GM21367 (cell line): ENCODE measurements around the gene FN1.
"Not testable (repeated sequence)": the region's sequence is repeated elsewhere in the genome, so short reads cannot be mapped to it uniquely, and the experiment has no call there.

ENCODE experiments used
- ATAC-seq: cut with Tn5 transposase; IDR thresholded peaks from one replicate; pipeline ENCODE4 v1.9.1; 2021; ENCODE audit not compliant: unreplicated experiment

Gene FN1

DNA sequence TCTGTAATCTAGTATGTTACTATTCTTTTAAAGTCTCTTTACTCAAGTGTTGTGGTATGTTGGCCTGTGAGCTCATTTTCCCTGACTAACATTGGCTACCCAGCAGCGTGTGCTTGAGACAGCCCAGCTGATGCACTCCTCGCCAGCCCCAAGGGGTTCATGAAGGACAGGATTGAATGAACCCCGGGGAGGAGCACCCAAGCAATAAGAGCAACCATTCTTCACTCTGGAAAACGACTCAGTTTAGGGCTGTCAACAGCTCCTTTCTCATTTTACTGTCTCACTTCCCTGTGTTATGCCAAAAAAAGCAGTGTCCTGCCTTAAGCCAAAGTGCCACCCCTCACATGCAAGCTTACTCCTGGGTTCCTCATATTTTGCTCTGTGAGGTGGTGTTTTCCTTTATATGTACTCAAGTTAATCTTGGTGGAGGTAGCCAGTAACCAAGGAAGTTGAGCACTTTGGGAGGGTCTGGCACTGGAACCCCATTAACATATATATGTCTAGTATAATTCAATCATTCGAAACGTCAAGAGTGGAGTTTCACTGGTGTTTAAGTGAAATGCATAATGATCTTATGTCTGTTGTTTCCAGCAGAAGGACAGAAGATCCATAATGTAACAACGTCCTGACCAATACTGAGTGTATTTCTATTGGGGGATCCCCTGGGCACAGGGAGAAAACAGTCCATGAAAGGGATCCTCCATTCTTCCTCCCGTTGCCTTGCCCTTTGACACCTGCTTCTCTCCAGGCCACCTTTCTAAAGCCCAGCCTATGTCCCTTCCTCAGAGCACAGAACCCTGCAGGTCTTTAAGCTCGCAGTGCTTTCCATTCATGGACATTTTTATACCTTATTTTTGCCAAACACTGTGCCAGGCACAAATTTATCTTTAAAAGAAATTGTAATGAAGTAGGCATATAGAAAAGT is 80.8 kb downstream of the FN1 start:
- ATAC-seq = no peak

DNA sequence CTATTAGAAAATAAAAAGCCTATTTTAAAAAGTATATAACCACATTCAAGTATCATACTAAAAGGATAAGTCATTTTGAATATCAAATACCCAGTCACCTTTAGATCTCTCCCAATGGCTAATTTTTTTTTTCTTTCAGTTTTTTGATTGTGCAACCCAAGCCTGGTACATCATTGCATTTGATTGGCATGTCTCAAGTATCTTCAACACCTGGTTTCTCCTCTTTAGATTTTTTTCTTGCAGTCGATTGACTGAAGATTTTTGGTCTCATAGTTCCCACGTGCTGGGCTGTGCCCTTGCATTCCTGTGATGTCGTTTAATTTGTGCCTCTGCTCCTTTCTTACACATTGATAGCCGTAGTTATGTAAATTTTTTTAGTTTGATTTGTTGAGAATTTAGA is 83.3 kb downstream of the FN1 start:
- ATAC-seq = no peak

DNA sequence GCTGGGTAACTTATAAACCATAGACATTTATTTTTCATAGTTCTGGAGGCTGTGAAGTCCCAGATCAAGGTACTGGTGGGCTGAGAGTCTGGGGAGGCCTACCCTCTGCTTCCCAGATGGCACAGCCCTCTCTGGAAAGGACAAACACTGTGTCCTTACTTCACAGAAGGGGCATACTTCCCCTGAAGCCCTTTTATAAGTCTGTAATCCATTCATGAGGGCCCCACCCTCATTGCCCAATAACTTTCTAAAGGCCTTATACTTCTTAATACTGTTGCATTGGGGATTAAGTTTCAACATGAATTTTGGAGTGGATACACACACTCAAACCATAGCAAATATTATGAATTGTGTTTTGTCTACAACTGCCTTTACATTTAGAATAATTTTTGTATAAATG is 88.0 kb downstream of the FN1 start:
- no peak for ATAC-seq

DNA sequence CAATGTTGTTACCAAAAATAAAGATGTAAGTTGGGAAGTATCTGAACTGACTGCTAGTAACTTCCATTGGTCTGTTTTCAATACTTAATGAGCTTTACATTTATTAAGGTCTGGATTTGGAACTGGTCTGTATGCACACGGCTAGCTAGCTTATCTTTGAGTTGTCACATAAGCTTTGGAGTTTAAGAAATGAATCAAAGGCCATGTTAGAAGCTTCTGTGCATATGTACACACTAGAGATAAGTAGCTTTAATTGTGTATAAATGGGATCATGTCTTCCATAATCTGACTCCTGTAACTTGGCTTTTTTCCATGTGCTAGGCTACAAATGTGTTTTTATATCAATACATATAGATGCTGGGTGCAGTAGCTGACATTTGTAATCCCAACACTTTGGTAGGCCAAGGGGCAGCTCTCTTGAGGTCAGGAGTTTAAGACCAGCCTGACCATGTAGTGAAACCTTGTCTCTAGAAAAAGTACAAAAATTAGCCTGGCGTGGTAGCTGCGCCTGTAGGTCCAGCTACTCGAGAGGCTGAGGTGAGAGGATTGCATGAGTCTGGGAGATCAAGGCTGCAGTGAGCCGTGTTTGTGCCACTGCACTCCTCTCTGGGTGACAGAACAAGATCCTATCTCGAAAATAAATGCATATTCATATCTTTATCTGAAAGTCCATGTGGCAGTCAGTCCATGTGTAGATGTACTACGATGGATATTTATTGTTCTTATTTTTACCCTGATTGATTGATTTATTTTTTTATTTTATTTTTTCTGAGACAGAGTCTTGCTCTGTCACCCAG is 96.8 kb downstream of the FN1 start:
- no peak for ATAC-seq

DNA sequence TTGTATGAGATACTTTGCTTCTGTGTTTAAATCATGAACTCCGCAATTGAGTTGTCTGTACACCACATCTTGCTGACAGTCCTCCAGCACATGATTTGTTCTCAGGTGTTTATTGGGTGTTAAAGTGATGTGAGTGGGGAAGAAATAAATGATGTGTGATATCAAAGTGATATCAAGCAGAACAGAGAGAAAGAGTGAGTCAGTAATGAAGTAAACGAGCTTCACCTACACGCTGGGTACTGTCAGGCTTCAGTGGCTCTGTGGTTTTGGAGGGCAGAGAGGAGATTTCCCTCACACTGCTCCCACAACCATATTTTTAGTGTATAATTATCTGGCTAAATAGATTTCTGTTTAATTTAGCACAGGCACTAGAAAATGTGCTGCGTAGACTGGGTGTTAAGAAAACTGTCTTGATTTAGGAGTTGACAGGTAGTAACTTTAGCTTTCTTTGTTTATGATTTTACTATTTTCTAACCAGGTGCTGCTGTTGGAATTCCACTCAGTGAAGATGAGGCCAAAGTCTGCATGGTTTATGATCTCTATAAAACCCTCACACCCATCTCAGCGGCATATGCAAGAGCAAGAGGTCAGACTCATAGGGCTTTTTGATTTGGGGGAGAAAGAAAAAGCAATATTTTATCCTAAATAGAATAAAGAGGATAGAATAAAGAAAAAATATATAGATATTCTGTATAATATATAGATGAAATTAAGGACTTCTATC is 102.8 kb downstream of the FN1 start:
- ATAC-seq = peak; percentile 86

DNA sequence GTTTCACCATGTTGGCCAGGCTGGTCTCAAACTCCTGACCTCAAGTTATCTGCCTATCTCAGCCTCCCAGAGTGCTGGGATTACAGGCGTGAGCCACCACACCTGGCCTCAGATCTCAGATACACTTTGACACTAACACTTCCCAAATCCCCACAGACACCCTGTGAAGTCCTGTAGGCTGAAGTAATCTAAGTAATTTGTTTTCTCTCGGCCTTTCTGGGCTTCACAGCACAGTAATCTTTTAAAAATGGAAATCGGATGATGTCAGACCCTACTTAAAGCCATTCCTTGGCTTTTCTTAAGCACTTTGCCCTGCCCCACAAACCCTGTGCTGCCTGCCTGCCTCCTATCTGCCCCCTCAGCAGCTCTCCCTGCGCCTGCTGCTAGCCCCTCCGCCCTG is 107.8 kb downstream of the FN1 start:
- ATAC-seq = no peak

DNA sequence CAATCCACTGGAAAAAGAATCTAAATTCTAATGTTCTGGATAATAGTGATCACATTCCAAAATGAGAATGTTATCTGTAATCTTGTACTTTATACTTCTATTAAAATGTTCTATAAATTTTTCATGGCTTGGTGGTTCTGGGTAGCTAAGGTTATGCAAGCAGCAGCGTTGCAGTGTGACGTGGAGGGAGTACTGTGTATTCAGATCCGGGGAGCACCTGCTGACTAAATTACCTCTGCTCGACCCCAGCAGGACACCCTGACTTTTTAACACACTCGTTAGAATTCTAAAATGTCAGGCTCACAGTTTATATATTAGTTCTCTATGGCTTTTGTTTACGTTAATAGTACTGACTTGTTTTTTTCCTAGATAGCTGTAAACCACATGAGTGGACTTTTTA is 111.1 kb downstream of the FN1 start:
- no peak for ATAC-seq

DNA sequence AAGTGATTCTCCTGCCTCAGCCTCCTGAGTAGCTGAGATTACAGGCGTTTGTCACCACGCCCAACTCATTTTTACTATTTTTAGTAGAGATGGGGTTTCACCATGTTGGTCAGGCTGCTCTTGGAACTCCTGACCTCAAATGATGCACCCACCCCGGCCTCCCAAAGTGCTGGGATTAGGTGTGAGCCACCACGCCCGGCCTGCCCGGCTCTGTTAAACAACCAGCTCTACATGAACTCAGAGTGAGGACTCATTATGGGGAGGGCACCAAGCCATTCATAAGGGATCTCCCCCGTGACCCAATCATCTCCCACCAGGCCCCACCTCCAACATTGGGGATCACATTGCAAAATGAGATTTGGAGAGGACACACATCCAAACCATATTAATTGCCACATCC is 115.2 kb downstream of the FN1 start:
- no peak for ATAC-seq

DNA sequence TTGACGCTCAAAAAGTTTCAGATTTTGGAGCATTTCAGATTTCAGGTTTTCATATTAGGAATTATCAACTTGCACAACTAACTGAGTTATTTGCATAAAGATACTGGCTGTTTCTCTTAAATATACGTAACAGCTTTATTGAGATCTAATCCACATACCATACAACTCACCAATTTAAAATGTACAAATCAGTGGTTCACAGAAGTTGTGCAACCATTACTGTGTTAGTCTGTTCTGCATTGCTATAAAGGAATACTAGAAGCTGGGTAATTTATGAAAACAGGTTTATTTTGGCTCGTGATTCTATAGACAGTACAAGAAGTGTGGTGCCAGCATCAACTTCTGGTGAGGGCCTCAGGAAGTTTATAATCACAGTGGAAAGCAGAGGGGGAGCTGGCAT is 115.8 kb downstream of the FN1 start:
- no peak for ATAC-seq

DNA sequence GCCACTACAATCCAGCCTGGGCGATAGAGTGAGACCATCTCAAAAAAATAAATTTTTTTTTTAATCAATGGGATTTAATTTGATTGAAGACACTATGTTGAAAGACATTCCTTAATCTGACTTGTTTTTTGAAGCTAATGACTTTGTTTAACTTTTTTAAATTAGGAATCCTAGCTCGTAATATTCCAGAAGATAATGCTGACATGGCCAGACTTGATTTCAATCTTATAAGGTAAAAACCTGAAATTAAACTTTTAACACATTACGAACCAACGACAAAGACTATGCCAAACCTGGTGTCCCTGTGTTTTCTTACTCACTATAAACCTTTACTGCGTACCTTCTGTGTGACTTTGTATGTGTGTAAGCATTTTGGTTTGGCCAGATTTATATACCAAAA is 116.4 kb downstream of the FN1 start:
- no peak for ATAC-seq

DNA sequence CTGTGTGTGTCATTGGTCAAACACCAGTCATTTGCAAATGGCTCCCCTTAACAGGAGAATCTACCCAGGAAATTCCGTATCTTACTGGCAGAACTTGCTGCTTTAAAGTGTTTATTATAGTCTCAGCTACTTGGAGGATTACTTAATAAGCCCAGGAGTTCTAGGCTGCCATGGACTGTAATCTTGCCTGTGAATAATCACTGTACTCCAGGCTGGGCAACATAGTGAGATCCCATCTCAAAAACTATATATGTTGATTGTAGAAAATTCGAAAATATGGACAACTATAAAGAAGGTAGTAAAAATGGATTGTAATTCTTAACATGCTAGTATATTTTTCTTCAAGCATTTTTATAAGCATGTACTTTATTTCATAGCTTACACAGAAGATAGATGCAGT is 119.5 kb downstream of the FN1 start:
- no peak for ATAC-seq

DNA sequence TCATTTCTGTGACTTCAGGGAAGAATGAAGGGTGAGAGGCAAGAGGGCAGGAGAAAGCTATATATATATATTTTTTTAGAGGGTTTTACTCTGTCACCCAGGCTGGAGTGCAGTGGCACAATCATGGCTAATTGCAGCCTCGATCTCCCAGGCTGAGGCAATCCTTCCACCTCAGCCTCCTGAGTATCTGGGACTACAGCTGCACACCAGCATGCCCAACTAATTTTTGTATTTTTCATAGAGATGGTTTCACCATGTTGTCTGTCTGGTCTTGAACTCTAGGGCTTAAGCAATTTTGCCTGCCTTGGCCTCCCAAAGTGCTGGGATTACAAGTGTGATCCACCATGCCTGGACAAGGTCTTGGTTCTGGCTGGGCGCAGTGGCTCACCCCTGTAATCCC is 120.6 kb downstream of the FN1 start:
- no peak for ATAC-seq

DNA sequence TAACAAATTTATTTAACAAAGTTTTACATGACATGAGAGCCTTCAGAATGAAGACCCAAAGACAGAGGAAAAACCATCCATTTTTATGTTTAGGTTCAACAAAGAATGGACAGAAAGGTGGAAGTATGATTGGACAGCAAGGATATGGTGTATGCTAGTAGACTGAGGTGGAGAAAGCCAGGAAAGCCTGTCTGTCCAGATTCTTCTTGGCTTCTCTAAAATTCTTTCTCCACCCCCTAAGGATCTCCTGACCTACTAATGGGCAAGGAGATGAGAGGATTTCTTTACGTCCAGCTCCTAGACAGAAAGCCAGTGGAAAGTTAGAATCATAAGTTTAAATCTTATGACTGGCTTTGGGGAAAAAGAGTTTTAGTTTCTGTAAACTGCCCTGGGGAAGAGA is 121.0 kb downstream of the FN1 start:
- no peak for ATAC-seq

DNA sequence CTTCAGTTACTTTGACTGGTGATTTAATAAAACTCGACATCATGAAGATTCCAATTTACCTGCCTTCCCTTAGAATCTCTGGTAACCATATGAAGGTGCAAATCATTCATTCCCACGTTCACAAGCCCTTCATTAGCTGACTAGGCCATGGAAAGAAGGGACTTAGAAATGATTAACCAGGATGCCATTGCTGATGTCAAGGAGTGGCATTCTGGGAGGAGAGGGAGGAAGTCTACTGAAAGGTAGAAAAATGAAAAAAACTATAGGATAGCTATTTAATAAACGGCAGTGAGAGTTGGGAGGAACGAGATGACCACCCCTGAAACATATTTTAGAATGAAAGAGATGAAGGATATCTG is 122.6 kb downstream of the FN1 start:
- no peak for ATAC-seq

DNA sequence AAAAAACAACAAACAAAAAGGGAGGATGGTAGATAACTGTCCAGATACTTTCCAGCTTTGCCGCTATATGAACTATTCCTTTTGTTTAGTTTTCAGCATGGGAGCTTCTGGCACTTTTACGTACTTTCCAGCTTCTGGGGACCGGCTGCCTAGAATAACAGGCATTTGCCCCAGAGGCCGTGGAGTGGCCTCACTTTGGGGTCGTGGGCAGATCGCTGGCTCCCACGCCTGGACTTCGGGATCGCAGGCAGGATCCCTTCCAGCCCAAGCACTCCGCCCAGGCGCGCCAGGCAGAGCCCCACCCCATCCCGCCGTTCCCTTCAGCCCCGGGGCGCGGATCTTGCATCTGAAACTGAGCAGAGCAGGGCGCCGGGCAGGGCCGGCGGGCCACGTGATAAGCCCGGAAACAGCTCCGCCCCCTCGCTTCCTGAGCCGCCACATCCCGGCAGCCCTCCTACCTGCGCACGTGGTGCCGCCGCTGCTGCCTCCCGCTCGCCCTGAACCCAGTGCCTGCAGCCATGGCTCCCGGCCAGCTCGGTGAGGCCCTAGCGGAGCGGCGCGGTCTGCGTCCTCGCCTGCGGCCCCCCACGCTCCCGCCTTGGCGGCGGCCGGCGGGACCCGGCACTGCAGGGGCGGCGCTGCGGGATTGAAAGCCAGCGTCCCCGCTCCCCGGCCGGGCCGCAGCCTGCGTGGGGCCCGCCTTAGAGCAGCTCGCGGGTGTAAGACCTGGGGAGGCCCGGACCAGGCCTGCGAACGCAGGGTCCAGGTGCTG is 124.1 kb downstream of the FN1 start, which contains the start of gene ATIC:
Gene ATIC (plus strand): TSS at position 435 of the 772 bp plus-strand sequence. CDS start 84 bp downstream, at position 519.
- peak; percentile 99 for ATAC-seq

DNA sequence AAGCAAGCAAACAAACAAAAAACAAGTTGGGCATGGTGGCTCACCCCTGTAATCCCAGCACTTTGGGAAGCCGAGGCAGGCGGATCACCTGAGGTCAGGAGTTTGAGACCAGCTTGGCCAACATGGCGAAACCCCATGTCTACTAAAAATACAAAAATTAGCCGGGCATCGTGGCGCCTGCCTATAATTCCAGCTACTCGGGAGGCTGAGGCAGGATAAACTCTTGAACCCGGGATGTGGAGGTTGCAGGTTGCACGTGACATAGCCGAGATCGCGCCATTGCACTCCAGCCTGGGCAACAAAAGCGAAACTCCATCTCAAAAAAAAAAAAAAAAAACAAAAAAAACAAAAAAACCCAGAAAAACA is 124.6 kb downstream of the FN1 start:
- ATAC-seq = not testable (repeated sequence)
